BJ (cell line): Measurements from ENCODE around the gene ACOT13. TPM values are rescaled to one million over a fixed set of nuclear protein-coding genes. Genes with fewer than 3 reads are reported as not detected.

Source experiments
- CTCF ChIA-PET: fragments of 350-600 bp; formaldehyde crosslinking; extraction: SDS; loops from one replicate; lab custom pipeline; 2021; ENCODE audit warnings: antibody characterized with exemption, inconsistent platforms; lab: Yijun Ruan, JAX
- POLR2A ChIA-PET: fragments of 300-600 bp; sonication (Branson Sonifier 250); formaldehyde crosslinking; extraction: SDS; loops from one replicate; lab custom pipeline; 2021; ENCODE audit warnings: antibody characterized with exemption; lab: Charles Lee
- DNase-seq: peaks from one replicate; pipeline ENCODE4 v3.0.0-alpha.2; 2011; ENCODE audit warnings: low read depth
- H3K27me3 ChIP-seq: 2 replicates; pipeline ENCODE4 v1.6.0; 2011; ENCODE audit warnings: low read length; ENCODE audit not compliant: control insufficient read depth, insufficient read depth
- H3K36me3 ChIP-seq: 2 replicates; pipeline ENCODE4 v1.5.1; 2011; ENCODE audit warnings: low read length; ENCODE audit not compliant: control insufficient read depth, insufficient read depth
- H3K4me3 ChIP-seq: 2 replicates; pipeline ENCODE4 v1.5.1; 2011; ENCODE audit warnings: low read depth, mild to moderate bottlenecking, control low read depth, low read length
- polyA minus RNA-seq: library from RNA; depleted of rRNA, polyadenylated mRNA; stranded (reverse); fragments of >200 nt; gene quantifications from 2 replicates; pipeline ENCODE4 v1.2.3, GENCODE V29; 2011; rRNA and poly(A)+ RNA removed
- polyA plus RNA-seq: library from polyadenylated mRNA; depleted of rRNA; stranded (reverse); fragments of >200 nt; gene quantifications from 2 replicates; pipeline ENCODE4 v1.2.3, GENCODE V29; 2011; rRNA removed
- TF ChIP-seq, protein P1 (sequence below): IDR thresholded peaks from 2 replicates; pipeline ENCODE4 v1.5.1; 2011; ENCODE audit warnings: low read depth, mild to moderate bottlenecking, control low read depth, inconsistent platforms, low read length, moderate library complexity; ENCODE audit not compliant: insufficient read depth

The ACOT13 gene
- polyA plus RNA-seq (9.9 and 20.3 TPM in 2 replicates), polyA minus RNA-seq (1.8 and 2.9 TPM in 2 replicates)

DNA sequence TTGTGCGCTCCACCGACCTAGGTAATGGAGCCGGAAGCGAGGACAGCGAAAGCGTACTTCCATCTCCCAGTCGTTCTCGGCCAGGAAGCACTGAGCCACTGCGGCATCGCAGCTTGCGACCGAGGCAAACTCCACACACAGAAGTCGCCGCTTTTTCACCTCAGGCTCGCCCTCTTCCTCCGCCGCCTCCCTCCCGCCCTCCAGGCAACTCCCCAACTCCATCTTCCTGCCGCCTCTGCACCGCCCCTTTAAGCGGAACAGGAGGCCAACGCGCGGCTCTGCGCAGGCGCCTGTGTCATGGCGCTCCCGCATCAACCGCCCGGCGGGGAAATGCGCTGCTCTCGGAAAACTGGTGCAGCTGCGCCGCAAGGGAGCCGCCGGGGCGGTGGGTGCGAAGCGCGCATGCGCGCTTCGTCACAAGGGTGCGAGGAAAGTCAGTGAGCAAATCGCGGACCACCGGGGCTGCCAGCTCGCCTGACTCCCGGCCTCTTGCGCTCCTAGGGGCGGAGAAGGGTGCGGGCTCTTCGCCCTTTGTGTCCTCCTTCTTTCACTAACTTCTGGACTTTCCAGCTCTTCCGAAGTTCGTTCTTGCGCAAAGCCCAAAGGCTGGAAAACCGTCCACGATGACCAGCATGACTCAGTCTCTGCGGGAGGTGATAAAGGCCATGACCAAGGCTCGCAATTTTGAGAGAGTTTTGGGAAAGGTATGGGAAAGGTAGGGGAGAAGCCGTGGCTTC is at the start of gene ACOT13, which contains the start of gene TDP2:
ACOT13 (plus strand) TSS at position 437 of the 737 bp plus-strand sequence; CDS start at position 624, 187 bp downstream.
TDP2 (minus strand) TSS at position 259 of the 737 bp plus-strand sequence; CDS start at position 222, 37 bp downstream.
- POLR2A ChIA-PET, result no interaction called here

DNA sequence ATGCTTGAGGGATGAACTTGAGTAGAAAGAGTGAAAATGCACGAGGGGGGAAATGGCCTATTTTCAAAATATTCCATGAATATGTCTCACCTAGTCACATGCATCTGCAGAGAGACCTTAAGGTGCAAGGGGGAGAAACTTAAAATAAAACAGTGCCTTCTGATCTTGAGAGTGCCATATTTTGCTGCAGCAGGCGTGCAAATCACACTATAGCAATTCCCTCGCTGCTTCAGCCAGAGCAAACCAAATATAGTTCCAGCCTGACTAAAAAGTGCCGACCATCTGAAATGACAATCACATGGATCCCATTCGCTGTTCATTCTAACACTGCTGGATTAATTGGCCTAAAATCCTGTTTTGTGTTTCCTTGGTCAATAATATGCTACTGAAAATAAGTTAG is 47.2 kb upstream of the ACOT13 start:
- DNase-seq, result no peak
- ChIA-PET CTCF (interaction anchor here (1.2 kb wide), 1 partner anchor 10 kb away, joined by 3 read pairs; no protein-coding TSS in a partner anchor), POLR2A (no interaction called here)
- Histone ChIP-seq H3K4me3 (no peak overlapping the region), H3K36me3 (no peaks in the 10 kb centered on the region), H3K27me3 (no peaks in the 10 kb centered on the region)
- TF ChIP-seq, protein P1, sequence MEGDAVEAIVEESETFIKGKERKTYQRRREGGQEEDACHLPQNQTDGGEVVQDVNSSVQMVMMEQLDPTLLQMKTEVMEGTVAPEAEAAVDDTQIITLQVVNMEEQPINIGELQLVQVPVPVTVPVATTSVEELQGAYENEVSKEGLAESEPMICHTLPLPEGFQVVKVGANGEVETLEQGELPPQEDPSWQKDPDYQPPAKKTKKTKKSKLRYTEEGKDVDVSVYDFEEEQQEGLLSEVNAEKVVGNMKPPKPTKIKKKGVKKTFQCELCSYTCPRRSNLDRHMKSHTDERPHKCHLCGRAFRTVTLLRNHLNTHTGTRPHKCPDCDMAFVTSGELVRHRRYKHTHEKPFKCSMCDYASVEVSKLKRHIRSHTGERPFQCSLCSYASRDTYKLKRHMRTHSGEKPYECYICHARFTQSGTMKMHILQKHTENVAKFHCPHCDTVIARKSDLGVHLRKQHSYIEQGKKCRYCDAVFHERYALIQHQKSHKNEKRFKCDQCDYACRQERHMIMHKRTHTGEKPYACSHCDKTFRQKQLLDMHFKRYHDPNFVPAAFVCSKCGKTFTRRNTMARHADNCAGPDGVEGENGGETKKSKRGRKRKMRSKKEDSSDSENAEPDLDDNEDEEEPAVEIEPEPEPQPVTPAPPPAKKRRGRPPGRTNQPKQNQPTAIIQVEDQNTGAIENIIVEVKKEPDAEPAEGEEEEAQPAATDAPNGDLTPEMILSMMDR, result no peak

More for the DNA sequence above, at the start of gene ACOT13, which contains the start of gene TDP2:
- Histone ChIP-seq H3K27me3 (no peaks in the 10 kb centered on the region), H3K4me3 (peak within 1 kb of the TSS; percentile 94), H3K36me3 (peaks cover 3% of the 10 kb centered on the region)
- TF ChIP-seq, protein P1, result peak; percentile 66
- CTCF ChIA-PET, result interaction anchor here (0.8 to 3.7 kb wide), 5 partner anchors 12 to 83 kb away, joined by 3 to 10 read pairs (median 3); no protein-coding TSS in a partner anchor
- peak; percentile 80 for DNase-seq

DNA sequence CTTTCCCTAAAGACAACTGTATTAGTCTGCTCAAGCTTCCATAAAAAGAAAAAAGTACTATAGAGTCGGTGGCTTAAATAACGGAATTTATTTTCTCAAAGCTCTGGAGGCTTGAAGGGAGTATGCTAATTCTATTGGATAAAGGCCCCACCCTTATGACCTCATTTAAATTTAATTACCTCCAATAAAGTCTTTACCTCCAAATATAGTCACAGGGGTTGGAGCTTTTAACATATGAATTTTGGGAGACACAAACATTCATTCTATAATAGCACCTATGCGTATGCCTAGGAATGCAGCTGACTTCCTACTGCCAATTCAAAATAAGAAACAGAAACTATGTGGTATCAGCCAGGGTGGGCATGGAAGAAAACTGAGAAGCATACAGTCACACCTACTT is 46.2 kb upstream of the ACOT13 start:
- ChIA-PET CTCF (interaction anchor here (0.6 to 1.2 kb wide), 3 partner anchors 11 to 104 kb away, joined by 3 read pairs; no protein-coding TSS in a partner anchor), POLR2A (no interaction called here)
- DNase-seq, result no peak
- no peaks in the 10 kb centered on the region for H3K27me3 ChIP-seq
- TF ChIP-seq, protein P1, result no peak
- H3K4me3 ChIP-seq, result no peak overlapping the region
- no peaks in the 10 kb centered on the region for H3K36me3 ChIP-seq

DNA sequence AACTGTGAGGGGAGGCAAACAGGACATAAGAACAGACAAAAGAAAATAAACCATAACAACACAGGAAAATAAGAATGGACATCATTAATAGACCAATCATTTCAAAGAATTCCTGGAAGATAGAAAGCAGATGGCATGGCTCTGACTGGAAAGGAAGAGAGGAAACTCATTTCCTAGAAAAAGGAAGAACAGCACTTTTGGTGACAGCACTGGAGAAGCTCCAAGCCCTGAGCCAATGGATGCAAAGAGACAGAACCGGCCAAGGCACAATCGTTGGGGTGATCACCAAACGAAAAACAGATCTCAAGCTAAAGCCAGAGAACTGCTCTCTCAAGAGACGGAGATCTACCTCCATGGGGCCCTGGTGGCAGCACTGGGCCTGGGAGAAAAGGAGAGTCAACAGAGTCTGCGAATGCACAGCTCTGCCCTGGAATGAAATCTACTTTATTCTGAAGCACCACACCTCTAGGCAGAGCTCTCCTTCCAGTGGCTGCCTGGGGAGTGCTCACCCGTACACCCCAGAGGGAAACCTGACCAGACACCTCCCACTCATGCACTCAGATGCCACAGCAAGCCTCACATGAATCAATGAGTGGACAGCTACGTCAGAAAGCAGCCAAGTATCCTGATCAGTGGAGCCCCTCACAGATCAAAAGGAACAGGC is 45.1 kb upstream of the ACOT13 start:
- TF ChIP-seq, protein P1, result no peak

More for the DNA sequence above, 45.1 kb upstream of the ACOT13 start:
- ChIA-PET POLR2A (no interaction called here), CTCF (no interaction called here)
- no peaks in the 10 kb centered on the region for H3K27me3 ChIP-seq
- DNase-seq, result no peak
- H3K4me3 ChIP-seq, result no peak overlapping the region
- no peaks in the 10 kb centered on the region for H3K36me3 ChIP-seq
